ENCODE data around the gene GABRD.

GABRD gene

DNA sequence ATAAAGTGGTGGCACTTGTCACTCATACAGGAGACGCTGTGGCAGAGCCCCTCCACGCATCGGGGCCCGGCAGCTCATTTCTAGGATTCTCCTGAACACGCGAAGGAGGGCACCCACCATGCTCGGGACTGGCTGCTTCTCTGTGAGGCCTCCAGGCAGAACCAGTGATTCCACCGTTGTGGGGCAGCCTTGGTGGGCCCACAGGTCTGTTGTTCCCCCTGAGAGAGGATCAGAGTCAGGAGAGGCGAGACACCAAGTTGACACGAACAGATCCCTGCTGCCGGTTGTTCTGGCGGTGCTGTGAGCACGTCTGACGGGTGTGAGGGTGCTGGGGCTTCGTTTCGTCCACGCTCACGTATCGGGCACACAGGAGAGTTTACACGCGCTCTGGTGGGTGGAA is 57.7 kb downstream of the GABRD start:
- no peak for DNase-seq (ENCODE audit: low spot score)

DNA sequence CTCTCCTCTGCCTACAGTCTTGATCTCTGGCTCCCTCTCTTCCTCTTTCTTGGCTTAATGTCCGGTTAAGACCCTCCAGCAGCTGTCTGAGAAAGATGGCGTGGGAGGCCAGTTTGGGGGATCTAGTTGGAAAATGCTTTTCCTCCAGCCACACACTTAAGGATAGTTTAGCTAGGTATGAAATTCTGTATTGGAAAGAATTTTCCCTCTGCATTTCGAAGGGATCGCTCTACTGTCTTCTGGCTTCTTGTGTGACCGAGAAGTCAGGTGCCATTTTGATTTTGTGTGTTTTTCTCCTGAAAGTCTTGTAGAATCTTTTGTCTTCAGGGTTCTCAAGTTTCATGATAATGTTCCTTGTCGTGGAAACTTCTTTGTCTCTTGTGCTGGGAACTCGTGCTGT is 59.0 kb downstream of the GABRD start:
- DNase-seq (ENCODE audit: low spot score) = no peak

DNA sequence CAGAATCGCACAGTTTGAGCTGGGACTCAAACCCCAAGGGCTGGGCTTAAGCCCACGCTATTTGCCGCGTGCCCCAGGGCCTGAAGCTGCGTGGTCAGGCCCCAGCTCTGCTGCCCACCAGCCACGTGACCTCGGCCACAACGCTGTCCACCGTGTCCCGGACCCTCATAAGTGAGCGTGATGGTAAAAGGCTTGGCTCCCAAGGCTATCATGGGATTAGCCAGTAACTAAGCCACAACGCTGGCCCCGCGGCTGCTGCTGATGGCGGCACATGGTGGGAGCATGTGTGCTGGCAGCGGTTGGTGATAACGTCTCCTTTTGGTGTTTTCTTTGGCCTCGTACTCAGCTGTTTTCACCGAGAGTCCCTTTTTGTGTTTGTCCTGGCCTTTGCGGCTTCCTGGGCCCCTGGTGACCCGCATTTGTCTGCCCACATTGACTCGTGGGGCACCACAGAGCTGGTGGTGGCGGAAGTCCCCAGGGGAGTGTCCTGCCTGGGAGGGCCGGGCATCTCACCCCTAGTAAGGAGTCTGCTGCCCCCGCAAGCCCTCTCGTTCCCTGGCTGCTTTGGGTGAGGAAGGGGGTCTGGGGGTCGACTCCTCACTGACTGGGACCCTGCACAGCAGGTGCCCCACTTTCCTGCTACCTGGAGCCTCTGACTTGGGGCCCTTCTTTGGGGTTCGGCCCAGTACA is 60.4 kb downstream of the GABRD start:
- no peak for DNase-seq (ENCODE audit: low spot score)

DNA sequence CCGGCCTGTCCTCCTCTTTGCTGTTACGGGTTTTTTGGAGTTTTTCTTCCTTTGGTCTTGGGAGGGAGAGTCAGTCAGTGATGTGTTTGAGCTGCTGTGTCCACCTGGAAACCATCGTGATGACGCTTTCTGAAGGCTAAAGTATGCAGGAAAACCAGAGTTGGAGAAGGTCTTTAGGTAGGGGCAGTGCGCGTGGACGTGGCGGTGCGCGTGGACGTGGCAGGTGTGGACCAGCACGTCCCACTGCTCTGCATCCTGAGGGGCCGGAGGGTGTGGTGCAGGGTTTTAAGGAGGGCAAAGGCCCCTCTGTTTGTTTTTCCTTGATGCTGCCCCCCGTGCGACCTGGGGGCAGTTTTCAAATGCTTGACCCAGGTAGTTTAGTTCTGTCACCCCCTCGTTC is 61.0 kb downstream of the GABRD start:
- DNase-seq (ENCODE audit: low spot score) = no peak

All from CD4-positive, alpha-beta T cell treated with Interleukin-2 at 100 ng/mL for 4 hours (primary cell).